Epithelial cell of proximal tubule (primary cell): ENCODE measurements around the gene MFGE8. TPM values are rescaled to one million over a fixed set of nuclear protein-coding genes. Genes with fewer than 3 reads are reported as not detected.

Source experiments
- DNase-seq: peaks from one replicate; pipeline ENCODE4 v3.0.0-alpha.2; 2011; ENCODE audit warnings: low read depth
- H3K4me3 ChIP-seq: 2 replicates; pipeline ENCODE4 v1.5.1; 2011; ENCODE audit warnings: low read depth, mild to moderate bottlenecking, low read length
- CTCF ChIP-seq: conservative IDR thresholded peaks from 2 replicates; pipeline ENCODE4 v1.5.1; 2012; ENCODE audit warnings: low read depth, mild to moderate bottlenecking, low read length
- total RNA-seq: library from RNA; depleted of rRNA; stranded (reverse); fragments of >200 nt; gene quantifications from 2 replicates; pipeline ENCODE4 v1.2.3, GENCODE V29; 2015

The MFGE8 gene
- total RNA-seq, 1 donor from 2014 or later, result 135 TPM

- H3K4me3 ChIP-seq, result no peak overlapping the region
- DNase-seq, result no peak
- TF ChIP-seq CTCF, result no peak
These were observed 35.3 kb downstream of the MFGE8 start for GRCh38 chr15:88877906-88878305.

- no peak for TF ChIP-seq CTCF
- H3K4me3 ChIP-seq, result no peak overlapping the region
- no peak for DNase-seq
These were observed 35.8 kb downstream of the MFGE8 start for GRCh38 chr15:88877415-88877814.

- no peak for TF ChIP-seq CTCF
- no peak for DNase-seq
- no peak overlapping the region for H3K4me3 ChIP-seq
These were observed 36.6 kb downstream of the MFGE8 start for GRCh38 chr15:88876573-88876972.

GRCh38 chr15:88874684-88875083, 38.5 kb downstream of the MFGE8 start:
- H3K4me3 ChIP-seq, result no peak overlapping the region
- no peak for TF ChIP-seq CTCF
- DNase-seq, result no peak

GRCh38 chr15:88874275-88874674, 38.9 kb downstream of the MFGE8 start:
- H3K4me3 ChIP-seq, result no peak overlapping the region
- no peak for TF ChIP-seq CTCF
- DNase-seq, result no peak

- no peak for TF ChIP-seq CTCF
- no peak overlapping the region for H3K4me3 ChIP-seq
- DNase-seq, result no peak
These were observed 39.4 kb downstream of the MFGE8 start for GRCh38 chr15:88873786-88874185.

GRCh38 chr15:88872706-88873105, 40.5 kb downstream of the MFGE8 start:
- no peak for DNase-seq
- TF ChIP-seq CTCF, result no peak
- H3K4me3 ChIP-seq, result no peak overlapping the region
